Neuronal stem cell (in vitro differentiated cells): ENCODE measurements around the gene RUFY4.
"Not testable (repeated sequence)": the region's sequence is repeated elsewhere in the genome, so short reads cannot be mapped to it uniquely, and the experiment has no call there.

Experiments
- DNase-seq: peaks from one replicate; pipeline ENCODE4 v3.0.0-alpha.2; 2013; ENCODE audit warnings: low spot score
- H2AFZ ChIP-seq: one replicate; pipeline ENCODE4 v1.6.1; 2013; ENCODE audit warnings: mild to moderate bottlenecking, low read length, inconsistent platforms
- H2AK5ac ChIP-seq: 2 replicates; pipeline ENCODE4 v1.6.1; 2013; ENCODE audit warnings: low read depth, mild to moderate bottlenecking, inconsistent platforms, low read length, moderate library complexity, mixed read lengths
- H2BK120ac ChIP-seq: 2 replicates; pipeline ENCODE4 v1.6.1; 2013; ENCODE audit warnings: low read depth, mild to moderate bottlenecking, inconsistent platforms, low read length, moderate library complexity, mixed read lengths
- H2BK12ac ChIP-seq: one replicate; pipeline ENCODE4 v1.6.1; 2013; ENCODE audit warnings: low read length, inconsistent platforms
- H2BK15ac ChIP-seq: 2 replicates; pipeline ENCODE4 v1.6.1; 2013; ENCODE audit warnings: mild to moderate bottlenecking, low read length, inconsistent platforms, mixed read lengths
- H2BK5ac ChIP-seq: one replicate; pipeline ENCODE4 v1.6.1; 2013; ENCODE audit warnings: inconsistent platforms, mild to moderate bottlenecking, low read length, moderate library complexity
- H3K14ac ChIP-seq: one replicate; pipeline ENCODE4 v1.6.1; 2013; ENCODE audit warnings: low read length, inconsistent platforms
- H3K18ac ChIP-seq: 2 replicates; pipeline ENCODE4 v1.6.1; 2013; ENCODE audit warnings: low read length, inconsistent platforms
- H3K23ac ChIP-seq: 2 replicates; pipeline ENCODE4 v1.6.1; 2013; ENCODE audit warnings: low read depth, mild to moderate bottlenecking, mixed read lengths, low read length, inconsistent platforms; ENCODE audit not compliant: poor library complexity
- H3K27ac ChIP-seq: replicated peaks from 3 replicates; pipeline ENCODE4 v1.5.1; 2013; ENCODE audit warnings: low read length, inconsistent platforms
- H3K27me3 ChIP-seq, 3 experiments: 2 replicates each; pipeline ENCODE4 v1.6.1; 2013; ENCODE audit warnings: low read length in 3 of 3, mild to moderate bottlenecking in 2 of 3, inconsistent platforms in 1 of 3, low read depth in 1 of 3, mixed read lengths in 1 of 3, moderate library complexity in 1 of 3; ENCODE audit not compliant: control insufficient read depth in 3 of 3, insufficient read depth in 3 of 3
- H3K36me3 ChIP-seq, 2 donors: replicated peaks in 1 of 2; 2 replicates each; pipeline ENCODE4 v1.6.1; 2013; ENCODE audit warnings: low read length in 2 of 2; ENCODE audit not compliant: control insufficient read depth in 2 of 2, insufficient read depth in 2 of 2
- H3K4ac ChIP-seq: 2 replicates; pipeline ENCODE4 v1.6.1; 2013; ENCODE audit warnings: inconsistent platforms, mild to moderate bottlenecking, low read length, moderate library complexity
- H3K4me1 ChIP-seq, 2 donors: 1 replicate in 1 of 2; 2 replicates in 1 of 2; pipeline ENCODE4 v1.6.1; 2013; ENCODE audit warnings: low read length in 2 of 2, low read depth in 1 of 2; ENCODE audit not compliant: control insufficient read depth in 2 of 2, insufficient read depth in 1 of 2
- H3K4me2 ChIP-seq: one replicate; pipeline ENCODE4 v1.6.1; 2013; ENCODE audit warnings: mild to moderate bottlenecking, low read length, inconsistent platforms; ENCODE audit not compliant: insufficient read depth, poor library complexity, severe bottlenecking
- H3K4me3 ChIP-seq, 2 donors: 2 replicates each; pipeline ENCODE4 v1.5.1; 2013; ENCODE audit warnings: low read length in 2 of 2, mild to moderate bottlenecking in 2 of 2, inconsistent platforms in 1 of 2, moderate library complexity in 1 of 2
- H3K79me1 ChIP-seq: one replicate; pipeline ENCODE4 v1.6.1; 2013; ENCODE audit warnings: low read depth, mild to moderate bottlenecking, inconsistent platforms, low read length, moderate library complexity
- H3K9ac ChIP-seq: one replicate; pipeline ENCODE4 v1.6.1; 2013; ENCODE audit warnings: mild to moderate bottlenecking, low read depth, low read length, inconsistent platforms; ENCODE audit not compliant: poor library complexity
- H3K9me3 ChIP-seq, 2 donors: replicated peaks in 1 of 2; 2 replicates each; pipeline versions ENCODE3 to v1.6.1; 2013; ENCODE audit warnings: low read length in 2 of 2, mild to moderate bottlenecking in 2 of 2, inconsistent platforms in 1 of 2, low read depth in 1 of 2, mixed read lengths in 1 of 2, moderate library complexity in 1 of 2; ENCODE audit not compliant: control insufficient read depth in 2 of 2, insufficient read depth in 1 of 2
- H4K8ac ChIP-seq: one replicate; pipeline ENCODE4 v1.6.1; 2013; ENCODE audit warnings: low read depth, mild to moderate bottlenecking, inconsistent platforms, low read length, moderate library complexity
- H4K91ac ChIP-seq: one replicate; pipeline ENCODE4 v1.6.1; 2013; ENCODE audit warnings: low read length, low read depth, mild to moderate bottlenecking, inconsistent platforms; ENCODE audit not compliant: poor library complexity
- WGBS, 2 donors: extraction: QIAGEN DNeasy Blood & Tissue Kit; methylation state at CpG; one replicate each; pipeline ENCODE4 v1.1.7; 2013; ENCODE audit warnings: missing lambda C conversion rate in 2 of 2, mixed read lengths in 1 of 2; ENCODE audit not compliant: insufficient read length in 2 of 2, insufficient replicate concordance in 1 of 2; ENCODE audit errors: extremely low coverage in 2 of 2; 5-methylcytosine and 5-hydroxymethylcytosine counted together

RUFY4 gene

DNA sequence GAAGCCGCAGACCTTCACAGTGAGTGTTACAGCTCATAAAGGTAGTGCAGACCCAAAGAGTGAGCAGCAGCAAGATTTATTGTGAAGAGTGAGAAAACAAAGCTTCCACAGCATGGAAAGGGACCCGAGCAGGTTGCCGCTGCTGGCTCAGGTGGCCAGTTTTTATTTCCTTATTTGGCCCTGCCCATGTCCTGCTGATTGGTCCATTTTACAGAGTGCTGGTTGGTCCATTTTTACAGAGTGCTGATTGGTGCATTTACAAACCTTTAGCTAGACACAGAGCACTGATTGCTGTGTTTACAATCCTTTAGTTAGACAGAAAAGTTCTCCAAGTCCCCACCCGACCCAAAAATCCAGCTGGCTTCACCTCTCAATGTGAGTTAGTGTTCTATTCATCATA is 52.7 kb downstream of the RUFY4 start:
- H3K4me1 ChIP-seq, result peaks cover 0 to 12% of the 10 kb centered on the region in 2 donors
- not testable (repeated sequence) for H2BK120ac ChIP-seq, H4K91ac ChIP-seq, H3K18ac ChIP-seq, H3K9me3 ChIP-seq, H3K9ac ChIP-seq, H2BK12ac ChIP-seq, H3K4ac ChIP-seq, H3K36me3 ChIP-seq, H2AFZ ChIP-seq, H3K14ac ChIP-seq, DNase-seq, H2BK5ac ChIP-seq, H2AK5ac ChIP-seq, H3K27me3 ChIP-seq, H3K4me2 ChIP-seq, H4K8ac ChIP-seq, H3K23ac ChIP-seq, H2BK15ac ChIP-seq, H3K4me3 ChIP-seq, H3K27ac ChIP-seq, H3K79me1 ChIP-seq
- WGBS, 2 donors, result no CpG with 5 or more reads among the region's 4 CpGs

DNA sequence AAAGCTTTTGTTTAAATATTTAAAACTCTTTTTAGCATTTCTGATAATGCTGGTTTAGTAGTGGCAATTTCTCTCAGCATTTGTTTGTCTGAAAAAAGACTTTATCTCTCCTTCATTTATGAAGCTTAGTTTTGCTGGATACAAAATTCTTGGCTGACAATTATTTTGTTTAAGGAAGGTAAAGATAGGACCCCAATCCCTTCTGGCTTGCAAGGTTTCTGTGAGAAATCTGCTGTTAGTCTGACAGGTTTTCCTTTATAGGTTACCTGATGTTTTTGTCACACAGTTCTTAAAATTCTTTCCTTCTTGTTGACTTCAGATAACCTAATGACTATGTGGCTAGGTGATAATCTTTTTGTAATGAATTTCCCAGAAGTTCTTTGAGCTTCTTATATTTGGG is 53.2 kb downstream of the RUFY4 start:
- not testable (repeated sequence) for H3K27ac ChIP-seq, H4K91ac ChIP-seq, H3K18ac ChIP-seq, H3K23ac ChIP-seq, H2BK5ac ChIP-seq, H3K4me3 ChIP-seq, H3K79me1 ChIP-seq, H3K9ac ChIP-seq, H3K9me3 ChIP-seq, H2BK120ac ChIP-seq, H3K36me3 ChIP-seq, H3K14ac ChIP-seq, DNase-seq, H4K8ac ChIP-seq, H3K27me3 ChIP-seq, H2BK15ac ChIP-seq, H2BK12ac ChIP-seq, H2AK5ac ChIP-seq, H2AFZ ChIP-seq, H3K4ac ChIP-seq, H3K4me2 ChIP-seq
- H3K4me1 ChIP-seq, result peaks cover 0 to 12% of the 10 kb centered on the region in 2 donors

DNA sequence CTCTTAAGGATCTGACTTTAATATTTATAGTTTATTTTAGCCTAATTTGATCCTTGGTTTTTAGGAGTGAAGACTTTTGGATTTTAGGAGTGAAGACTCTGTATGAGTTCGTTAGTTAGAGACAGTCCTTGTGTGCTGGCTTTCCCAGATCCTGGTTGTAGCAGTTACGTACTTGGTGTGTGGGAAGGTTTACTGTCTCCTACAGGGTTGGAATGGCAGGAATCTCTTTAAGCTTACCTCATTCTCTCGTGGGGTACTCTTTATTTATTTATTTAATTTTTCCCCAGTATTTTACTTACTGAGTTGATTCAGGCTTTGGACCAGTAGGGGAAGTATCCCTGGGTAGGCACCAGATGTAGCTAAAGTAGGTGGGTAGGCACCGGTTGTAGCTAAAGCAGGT is 54.9 kb downstream of the RUFY4 start:
- Histone ChIP-seq H2AFZ (no peak overlapping the region), H3K4me3 (no peak overlapping the region), H3K23ac (no peak overlapping the region), H3K4me2 (no peak overlapping the region), H3K14ac (no peak overlapping the region), H2BK5ac (no peak overlapping the region), H2BK15ac (no peak overlapping the region), H3K27me3 (peaks cover 0 to 5% (median 0%) of the 10 kb centered on the region in 3 experiments), H2AK5ac (no peak overlapping the region), H4K8ac (no peak overlapping the region), H3K36me3 (no peaks in the 10 kb centered on the region), H3K4ac (no peak overlapping the region), H3K27ac (no peak overlapping the region), H3K79me1 (no peaks in the 10 kb centered on the region), H2BK12ac (no peak overlapping the region), H4K91ac (no peak overlapping the region), H3K4me1 (peaks cover 0 to 12% of the 10 kb centered on the region in 2 donors), H3K18ac (no peak overlapping the region), H2BK120ac (no peak overlapping the region), H3K9ac (no peak overlapping the region), H3K9me3 (no peaks in the 10 kb centered on the region)
- DNase-seq, result no peak
- WGBS, 2 donors, result no CpG with 5 or more reads among the region's 4 CpGs

DNA sequence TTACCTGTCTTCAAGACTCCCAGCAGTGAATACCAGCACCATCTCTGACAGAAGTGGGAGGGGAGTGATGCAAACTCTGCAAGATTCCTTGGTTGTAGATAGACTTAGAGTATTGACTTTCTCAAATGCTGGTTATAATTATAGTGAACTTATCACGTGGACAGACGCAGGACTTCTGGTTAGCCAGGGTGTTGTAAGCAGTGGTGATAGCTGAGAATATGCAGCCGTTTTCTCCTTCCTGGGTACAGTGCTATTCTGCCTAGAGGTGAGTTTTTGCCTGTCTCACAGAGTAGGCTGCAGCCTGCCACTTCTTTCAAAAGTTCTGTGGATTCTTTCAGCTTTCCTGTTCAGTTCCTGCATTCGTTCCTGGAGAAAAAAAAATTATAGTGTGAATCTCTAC is 56.0 kb downstream of the RUFY4 start:
- peaks cover 0 to 5% (median 0%) of the 10 kb centered on the region in 3 experiments for H3K27me3 ChIP-seq
- no CpG with 5 or more reads among the region's 4 CpGs for WGBS, 2 donors

More for the DNA sequence above, 56.0 kb downstream of the RUFY4 start:
- H2BK12ac ChIP-seq, result no peak overlapping the region
- peaks cover 0 to 12% of the 10 kb centered on the region in 2 donors for H3K4me1 ChIP-seq
- no peak overlapping the region for H2BK15ac ChIP-seq
- H4K8ac ChIP-seq, result no peak overlapping the region
- H3K14ac ChIP-seq, result no peak overlapping the region
- H3K4ac ChIP-seq, result no peak overlapping the region
- no peak overlapping the region for H2AFZ ChIP-seq
- H3K23ac ChIP-seq, result no peak overlapping the region
- H3K79me1 ChIP-seq, result no peaks in the 10 kb centered on the region
- H3K27ac ChIP-seq, result no peak overlapping the region
- no peak overlapping the region for H4K91ac ChIP-seq
- no peaks in the 10 kb centered on the region for H3K36me3 ChIP-seq
- no peak overlapping the region for H3K4me3 ChIP-seq
- no peaks in the 10 kb centered on the region for H3K9me3 ChIP-seq
- DNase-seq, result no peak
- no peak overlapping the region for H2AK5ac ChIP-seq
- no peak overlapping the region for H3K9ac ChIP-seq
- H3K18ac ChIP-seq, result no peak overlapping the region
- no peak overlapping the region for H2BK120ac ChIP-seq
- no peak overlapping the region for H2BK5ac ChIP-seq
- no peak overlapping the region for H3K4me2 ChIP-seq
